HUES48 (cell line): ENCODE data around the gene PCID2.

Source experiments
- H3K27ac ChIP-seq: one replicate; pipeline ENCODE4 v1.7.0; 2013; ENCODE audit warnings: low read depth, low read length, inconsistent platforms
- H3K27me3 ChIP-seq: 2 replicates; pipeline ENCODE4 v1.6.1; 2013; ENCODE audit warnings: mild to moderate bottlenecking, low read length; ENCODE audit not compliant: control insufficient read depth, insufficient read depth
- H3K36me3 ChIP-seq: 2 replicates; pipeline ENCODE4 v1.6.1; 2013; ENCODE audit warnings: low read length; ENCODE audit not compliant: control insufficient read depth, insufficient read depth
- H3K4me1 ChIP-seq: 2 replicates; pipeline ENCODE4 v1.6.1; 2013; ENCODE audit warnings: mild to moderate bottlenecking, low read length; ENCODE audit not compliant: control insufficient read depth, insufficient read depth
- H3K4me3 ChIP-seq: 2 replicates; pipeline ENCODE4 v1.5.1; 2013; ENCODE audit warnings: mild to moderate bottlenecking, low read depth, low read length
- H3K9ac ChIP-seq: 2 replicates; pipeline ENCODE4 v1.6.1; 2013; ENCODE audit warnings: mild to moderate bottlenecking, low read depth, low read length, moderate library complexity
- H3K9me3 ChIP-seq: 2 replicates; pipeline ENCODE4 v1.6.1; 2013; ENCODE audit warnings: low read length; ENCODE audit not compliant: control insufficient read depth, insufficient read depth

PCID2 gene

DNA sequence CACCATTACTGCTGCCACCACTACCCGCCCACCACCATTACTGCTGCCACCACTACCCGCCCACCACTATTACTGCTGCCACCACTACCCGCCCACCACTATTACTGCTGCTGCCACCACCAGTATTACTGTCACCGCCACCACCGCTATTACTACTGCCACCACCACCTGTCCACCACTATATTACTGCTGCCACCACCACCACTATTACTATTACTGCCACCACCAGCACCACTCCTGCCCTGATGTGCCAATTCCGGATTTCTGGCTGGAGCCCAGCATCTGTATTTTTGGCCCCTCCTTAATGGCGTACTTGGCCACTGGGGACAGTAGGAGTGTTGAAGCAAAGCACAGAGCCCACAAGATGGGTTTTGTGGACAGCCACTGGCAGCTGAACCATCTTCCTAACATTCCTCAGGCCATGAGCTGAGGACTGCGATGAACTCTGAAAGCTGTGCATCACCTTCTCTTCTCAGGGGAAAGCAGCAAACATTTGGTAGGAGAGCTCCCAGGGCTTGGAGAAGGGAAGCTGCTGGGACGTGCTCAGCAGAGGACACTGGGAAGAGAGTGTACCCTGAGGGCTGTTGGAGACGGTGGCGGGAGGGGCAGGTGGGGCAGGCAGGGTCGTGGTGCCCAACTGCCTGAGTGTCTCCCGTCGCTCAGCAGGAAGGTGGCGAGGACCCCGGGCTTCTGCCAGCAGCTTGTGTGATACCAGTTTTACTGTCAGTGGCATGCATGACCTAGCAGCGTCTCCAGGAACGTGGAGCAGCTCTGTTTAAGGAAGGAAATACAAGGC lies 23.9 kb upstream of the PCID2 start:
- no peaks in the 10 kb centered on the region for H3K4me1 ChIP-seq
- no peaks in the 10 kb centered on the region for H3K27me3 ChIP-seq
- peaks cover 67% of the 10 kb centered on the region for H3K36me3 ChIP-seq
- H3K4me3 ChIP-seq, result no peak overlapping the region
- H3K9ac ChIP-seq, result no peak overlapping the region
- H3K27ac ChIP-seq, result no peak overlapping the region
- no peaks in the 10 kb centered on the region for H3K9me3 ChIP-seq

DNA sequence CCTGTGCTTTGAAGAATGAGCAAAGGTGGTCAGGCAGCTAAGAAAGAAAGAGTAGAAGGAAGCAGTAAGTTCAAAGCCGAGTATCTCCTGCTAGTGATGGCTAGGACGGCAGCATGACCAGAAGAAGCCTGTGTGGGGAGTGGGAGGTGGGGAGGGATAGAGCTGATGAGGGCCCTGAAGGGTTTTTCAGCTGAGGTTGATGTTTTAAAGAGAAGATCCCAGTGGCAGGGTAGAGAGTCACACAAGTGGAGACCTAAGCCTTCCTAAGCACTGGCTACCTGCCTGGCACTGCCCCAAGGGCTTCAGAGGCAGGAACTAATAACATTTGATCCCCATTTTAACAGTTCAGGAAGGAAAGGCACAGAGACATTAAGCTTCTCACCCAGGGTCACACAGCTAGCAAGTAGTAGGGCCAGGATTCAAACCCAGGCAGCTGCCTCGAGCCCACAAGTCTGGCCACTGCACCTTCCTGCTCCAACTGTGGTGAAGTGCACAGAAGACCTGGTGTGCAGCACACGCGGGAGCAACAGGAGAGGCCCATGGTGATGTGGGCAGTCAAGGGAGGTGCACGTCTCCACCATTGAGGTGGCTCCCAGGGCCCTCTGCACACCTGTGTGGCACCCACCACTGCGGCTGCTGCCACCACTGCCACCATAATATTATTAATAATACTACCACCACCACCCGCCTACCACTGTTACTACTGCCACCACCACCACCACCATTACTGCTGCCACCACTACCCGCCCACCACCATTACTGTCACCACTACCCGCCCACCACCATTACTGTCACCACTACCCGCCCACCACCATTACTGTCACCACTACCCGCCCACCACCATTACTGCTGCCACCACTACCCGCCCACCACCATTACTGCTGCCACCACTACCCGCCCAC lies 23.1 kb upstream of the PCID2 start:
- no peak overlapping the region for H3K9ac ChIP-seq
- H3K4me3 ChIP-seq, result no peak overlapping the region
- H3K36me3 ChIP-seq, result peaks cover 67% of the 10 kb centered on the region

DNA sequence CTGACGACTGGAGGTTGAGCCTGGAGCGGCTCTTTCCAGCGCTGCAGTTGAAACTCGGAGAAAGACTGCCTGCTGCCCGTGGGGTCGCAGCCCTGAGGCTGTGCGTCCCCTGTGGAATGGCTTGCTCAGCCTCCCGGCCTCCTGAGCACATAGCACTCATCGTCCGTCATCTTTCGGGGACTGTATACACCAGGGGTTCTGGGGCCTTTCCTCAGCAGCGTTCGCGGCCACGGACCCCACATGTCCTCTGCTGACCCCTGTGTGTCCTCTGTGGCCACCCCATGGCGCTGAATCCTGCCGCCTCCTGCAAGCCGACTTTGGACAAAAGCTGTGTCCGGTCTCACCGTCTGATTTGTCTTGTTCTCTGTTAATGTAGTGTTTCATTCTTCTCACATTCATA lies 21.3 kb upstream of the PCID2 start:
- no peaks in the 10 kb centered on the region for H3K9me3 ChIP-seq
- H3K9ac ChIP-seq, result no peak overlapping the region
- H3K27ac ChIP-seq, result no peak overlapping the region
- H3K4me3 ChIP-seq, result no peak overlapping the region
- H3K27me3 ChIP-seq, result no peaks in the 10 kb centered on the region
- H3K4me1 ChIP-seq, result no peaks in the 10 kb centered on the region
- H3K36me3 ChIP-seq, result peaks cover 76% of the 10 kb centered on the region

More for the DNA sequence above, 23.1 kb upstream of the PCID2 start:
- H3K4me1 ChIP-seq, result no peaks in the 10 kb centered on the region
- H3K9me3 ChIP-seq, result no peaks in the 10 kb centered on the region
- H3K27me3 ChIP-seq, result no peaks in the 10 kb centered on the region
- no peak overlapping the region for H3K27ac ChIP-seq

DNA sequence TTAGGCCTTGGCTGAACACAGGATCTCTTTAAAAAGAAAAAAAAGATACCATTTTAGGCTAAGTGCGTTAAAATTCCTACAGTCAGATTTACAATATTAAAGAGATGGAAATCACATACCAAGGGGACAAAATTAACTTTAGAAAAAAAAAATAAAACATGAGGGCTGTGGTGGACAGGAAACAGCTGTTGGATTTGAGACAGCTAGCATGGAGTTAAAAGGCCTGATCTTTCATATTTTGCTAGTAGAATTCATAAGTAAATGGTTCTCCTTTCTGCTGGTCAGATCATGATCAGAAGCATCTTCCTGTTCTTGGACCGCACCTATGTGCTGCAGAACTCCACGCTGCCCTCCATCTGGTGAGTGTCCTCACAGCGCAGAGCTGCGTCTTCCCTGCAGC lies 20.7 kb upstream of the PCID2 start:
- no peak overlapping the region for H3K4me3 ChIP-seq
- H3K36me3 ChIP-seq, result peaks cover 76% of the 10 kb centered on the region

DNA sequence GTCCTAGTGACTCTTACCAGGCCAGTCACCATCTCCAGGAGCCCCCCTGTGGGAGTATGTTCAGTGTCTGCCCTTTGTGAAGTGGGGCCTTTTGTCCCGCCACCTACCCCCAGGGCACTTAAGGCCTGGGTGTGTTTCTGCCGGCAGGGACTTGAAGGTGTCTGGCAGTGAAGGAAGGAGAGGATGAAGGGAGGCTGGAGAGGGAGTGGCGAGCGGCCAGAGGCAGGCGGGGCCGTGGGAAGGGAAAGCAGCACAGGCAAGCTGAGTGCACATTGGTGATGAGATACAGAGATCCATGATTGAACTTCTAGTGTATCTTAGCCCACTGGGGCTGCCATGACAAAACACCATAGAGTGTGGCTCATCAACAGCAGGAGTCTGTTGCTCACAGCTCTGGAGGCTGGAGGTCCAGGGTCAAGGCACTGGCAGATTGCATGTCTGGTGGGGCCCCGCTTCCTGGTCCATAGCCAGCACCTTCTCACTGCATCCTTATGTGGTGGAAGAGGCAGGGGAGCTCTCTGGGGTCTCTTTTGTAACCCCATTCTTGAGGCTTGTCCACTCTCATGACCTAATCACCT lies 18.5 kb upstream of the PCID2 start:
- H3K27me3 ChIP-seq, result no peaks in the 10 kb centered on the region
- no peaks in the 10 kb centered on the region for H3K4me1 ChIP-seq
- H3K9ac ChIP-seq, result no peak overlapping the region
- no peaks in the 10 kb centered on the region for H3K9me3 ChIP-seq
- peaks cover 84% of the 10 kb centered on the region for H3K36me3 ChIP-seq
- H3K4me3 ChIP-seq, result no peak overlapping the region
- H3K27ac ChIP-seq, result no peak overlapping the region

More for the DNA sequence above, 20.7 kb upstream of the PCID2 start:
- Histone ChIP-seq H3K9me3 (no peaks in the 10 kb centered on the region), H3K27me3 (no peaks in the 10 kb centered on the region), H3K27ac (no peak overlapping the region), H3K4me1 (no peaks in the 10 kb centered on the region), H3K9ac (no peak overlapping the region)

DNA sequence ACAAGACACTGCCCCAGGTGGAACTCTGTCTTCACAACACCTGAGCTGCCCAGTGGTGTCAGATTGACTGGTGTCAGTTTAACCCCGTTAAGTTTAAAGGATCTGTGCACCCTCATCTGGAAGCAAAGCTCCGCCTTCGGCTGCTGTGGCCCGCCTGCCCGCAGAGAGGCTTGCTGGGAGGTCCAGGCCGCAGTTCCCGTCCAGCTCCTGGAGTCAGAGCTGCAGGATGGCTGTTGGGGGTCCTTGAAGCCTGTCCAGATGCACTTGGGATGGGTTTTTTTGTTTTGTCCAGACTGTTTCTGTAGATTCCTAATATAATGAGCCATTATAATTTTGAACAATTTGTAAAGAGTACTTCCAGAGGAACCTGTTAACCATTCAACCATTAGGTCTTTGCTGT lies 17.0 kb upstream of the PCID2 start:
- Histone ChIP-seq H3K9me3 (no peaks in the 10 kb centered on the region), H3K4me1 (no peaks in the 10 kb centered on the region), H3K4me3 (no peak overlapping the region), H3K27me3 (no peaks in the 10 kb centered on the region), H3K27ac (no peak overlapping the region), H3K9ac (no peak overlapping the region), H3K36me3 (peaks cover 91% of the 10 kb centered on the region)

DNA sequence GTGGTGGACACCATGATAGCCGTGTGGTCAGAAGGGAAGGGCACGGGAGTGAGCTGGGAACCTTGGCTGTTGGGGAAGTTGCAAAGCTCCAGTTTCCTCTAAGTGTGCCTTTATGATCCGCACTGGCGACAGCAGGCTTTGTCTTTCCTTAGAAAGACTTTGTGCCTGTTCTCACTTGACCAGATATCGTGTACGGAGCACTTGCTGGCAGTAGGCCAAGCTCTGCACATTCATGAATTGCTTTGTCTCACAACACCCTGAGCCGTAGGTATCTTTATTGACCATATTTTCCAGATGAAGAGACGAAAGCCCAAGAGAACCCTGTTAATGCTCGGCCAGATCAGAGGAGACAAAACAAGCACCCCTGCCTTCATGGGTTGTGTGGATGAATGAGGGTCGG lies 16.0 kb upstream of the PCID2 start:
- Histone ChIP-seq H3K9me3 (no peaks in the 10 kb centered on the region), H3K9ac (no peak overlapping the region; the same call in 1 of the 2 replicates), H3K4me3 (no peak overlapping the region), H3K4me1 (no peaks in the 10 kb centered on the region), H3K27me3 (no peaks in the 10 kb centered on the region), H3K36me3 (peaks cover 91% of the 10 kb centered on the region), H3K27ac (no peak overlapping the region)

DNA sequence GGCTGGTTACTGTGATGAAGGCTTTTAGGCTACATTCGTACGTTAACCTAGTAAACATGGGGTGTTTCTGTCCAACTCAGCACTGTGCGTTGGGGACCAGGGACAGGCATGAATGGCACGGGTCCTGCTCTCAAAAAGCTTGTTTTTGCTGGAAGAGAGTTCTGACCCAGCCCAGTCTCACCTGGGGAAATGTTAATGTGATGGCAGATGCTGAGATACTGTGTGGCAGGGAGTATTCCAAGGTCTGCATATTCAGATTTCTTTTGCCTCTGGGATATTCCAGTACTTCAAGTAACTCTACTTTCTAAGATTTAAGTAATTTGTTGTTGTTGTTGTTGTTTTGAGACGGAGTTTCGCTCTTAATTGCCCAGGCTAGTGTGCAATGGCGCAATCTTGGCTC lies 14.6 kb upstream of the PCID2 start:
- Histone ChIP-seq H3K36me3 (peaks cover 86% of the 10 kb centered on the region), H3K4me1 (no peaks in the 10 kb centered on the region), H3K27me3 (no peaks in the 10 kb centered on the region), H3K9me3 (no peaks in the 10 kb centered on the region), H3K9ac (no peak overlapping the region), H3K27ac (no peak overlapping the region), H3K4me3 (no peak overlapping the region)

DNA sequence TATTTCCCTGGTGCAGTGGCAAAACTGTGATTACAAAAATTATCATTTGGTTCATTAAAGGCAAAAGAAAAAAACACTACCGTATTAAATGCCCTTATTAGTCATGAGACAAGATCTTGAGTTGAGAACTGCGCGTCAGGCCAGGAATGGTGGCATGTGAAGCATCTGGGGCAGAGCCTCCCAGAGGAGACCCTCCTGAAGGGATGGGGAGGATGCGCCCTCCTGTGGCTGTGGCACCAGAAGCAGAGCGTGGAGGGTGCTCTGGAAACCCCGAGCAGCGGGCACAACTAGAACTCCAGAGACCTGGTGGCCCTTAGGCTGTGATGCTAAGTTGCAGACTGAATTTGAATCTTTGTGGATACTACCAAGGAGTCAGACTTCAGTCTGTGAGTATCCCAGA lies 12.4 kb upstream of the PCID2 start:
- no peaks in the 10 kb centered on the region for H3K27me3 ChIP-seq
- no peak overlapping the region for H3K27ac ChIP-seq
- no peaks in the 10 kb centered on the region for H3K9me3 ChIP-seq
- H3K4me1 ChIP-seq, result peaks cover 19% of the 10 kb centered on the region
- H3K4me3 ChIP-seq, result no peak overlapping the region
- H3K9ac ChIP-seq, result no peak overlapping the region
- H3K36me3 ChIP-seq, result peaks cover 66% of the 10 kb centered on the region

DNA sequence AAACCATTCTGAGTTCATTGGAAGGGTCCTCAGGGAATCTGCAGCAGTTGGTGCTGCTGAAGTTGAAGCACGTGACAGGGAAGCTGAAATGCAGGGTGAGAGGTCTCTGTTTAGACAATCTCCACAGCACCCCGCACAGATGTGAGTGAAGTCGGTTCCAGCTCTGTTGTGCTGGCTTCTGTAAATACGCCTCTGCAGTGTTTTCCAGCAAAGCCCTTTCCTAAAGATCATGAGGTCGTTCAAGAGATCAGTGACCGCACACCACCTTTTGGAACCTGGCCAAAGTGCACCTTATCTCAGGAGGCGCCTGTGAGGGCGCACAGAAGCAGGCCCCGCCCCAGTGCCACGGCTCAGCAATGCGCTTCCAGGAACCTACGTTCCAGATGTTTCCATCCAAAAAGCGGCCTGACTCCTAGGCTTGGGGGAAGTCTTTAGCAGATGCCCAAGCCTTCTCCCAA lies 11.7 kb upstream of the PCID2 start:
- Histone ChIP-seq H3K27me3 (no peaks in the 10 kb centered on the region), H3K9me3 (no peaks in the 10 kb centered on the region), H3K4me1 (peaks cover 24% of the 10 kb centered on the region), H3K36me3 (peaks cover 59% of the 10 kb centered on the region), H3K4me3 (no peak overlapping the region), H3K27ac (no peak overlapping the region), H3K9ac (no peak overlapping the region)
